Measurements from ENCODE around the gene TMIE.
"Not testable (repeated sequence)": the region's sequence is repeated elsewhere in the genome, so short reads cannot be mapped to it uniquely, and the experiment has no call there.

The TMIE gene

GRCh38 chr3:46729038-46729437 lies 27.8 kb downstream of the TMIE start:
- peak in 1 of 2 experiments; percentile 4 for DNase-seq

GRCh38 chr3:46730819-46731218 lies 29.6 kb downstream of the TMIE start:
- no peak for DNase-seq

GRCh38 chr3:46731795-46732194 lies 30.6 kb downstream of the TMIE start:
- peak in 1 of 2 experiments; percentile 4 for DNase-seq

GRCh38 chr3:46733026-46733800 lies 32.0 kb downstream of the TMIE start:
- DNase-seq, result peak in 1 of 2 experiments; percentile 2

GRCh38 chr3:46734773-46735172 lies 33.6 kb downstream of the TMIE start:
- DNase-seq, result no peak

- DNase-seq, result no peak
These were observed 35.0 kb downstream of the TMIE start for GRCh38 chr3:46736006-46736872.

GRCh38 chr3:46737329-46737731 lies 36.1 kb downstream of the TMIE start:
- DNase-seq, result no peak

- not testable (repeated sequence) for DNase-seq
These were observed 38.4 kb downstream of the TMIE start for GRCh38 chr3:46739565-46739964.

GRCh38 chr3:46742992-46743585 lies 41.9 kb downstream of the TMIE start:
- no peak for DNase-seq

GRCh38 chr3:46746711-46747110 lies 45.5 kb downstream of the TMIE start:
- no peak for DNase-seq

GRCh38 chr3:46748170-46748569 lies 47.0 kb downstream of the TMIE start:
- no peak for DNase-seq

GRCh38 chr3:46749129-46749528 lies 47.9 kb downstream of the TMIE start:
- no peak for DNase-seq

- DNase-seq, result no peak
These were observed 49.4 kb downstream of the TMIE start for GRCh38 chr3:46750555-46751038.

- DNase-seq, result peak; percentile 33 to 51
These were observed 51.9 kb downstream of the TMIE start for GRCh38 chr3:46753127-46753526.

- no peak for DNase-seq
These were observed 54.5 kb downstream of the TMIE start for GRCh38 chr3:46755646-46756045.

- no peak for DNase-seq
These were observed 55.5 kb downstream of the TMIE start for GRCh38 chr3:46756642-46757041.

GRCh38 chr3:46759239-46760167 lies 58.3 kb downstream of the TMIE start:
- no peak for DNase-seq

Data from activated T-cell treated with anti-CD3 and anti-CD28 coated beads, Interleukin-2, amount 50 U/mL, for 48 hours (primary cell).